ENCODE data around the gene WDR1. TPM values are rescaled to one million over a fixed set of nuclear protein-coding genes. Genes with fewer than 3 reads are reported as not detected.

WDR1 gene
- total RNA-seq, 2 donors from 2014 or later, result 222 to 345 TPM

DNA sequence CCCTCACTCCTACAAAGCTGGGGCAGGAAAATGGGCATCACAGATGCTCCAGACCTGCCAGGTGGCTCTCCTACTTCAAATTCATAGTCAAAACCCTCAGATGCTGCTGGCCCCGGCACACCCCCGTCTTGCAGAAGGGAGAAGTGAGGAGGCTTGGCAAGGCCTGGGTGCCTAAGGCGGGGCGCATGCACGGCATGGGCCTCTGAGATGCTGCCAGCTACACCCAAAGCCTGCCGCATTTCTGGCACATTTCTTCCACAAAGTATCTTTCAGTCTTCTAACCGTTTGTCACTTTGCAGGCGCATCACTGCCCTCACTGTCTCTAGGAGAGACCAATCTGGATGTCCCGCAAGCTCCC is 19.6 kb downstream of the WDR1 start:
- H3K9ac ChIP-seq (ENCODE audit: extremely low read depth, low read length, poor library complexity, severe bottlenecking), result no peak overlapping the region
- no peak overlapping the region for H3K4me3 Mint-ChIP-seq

DNA sequence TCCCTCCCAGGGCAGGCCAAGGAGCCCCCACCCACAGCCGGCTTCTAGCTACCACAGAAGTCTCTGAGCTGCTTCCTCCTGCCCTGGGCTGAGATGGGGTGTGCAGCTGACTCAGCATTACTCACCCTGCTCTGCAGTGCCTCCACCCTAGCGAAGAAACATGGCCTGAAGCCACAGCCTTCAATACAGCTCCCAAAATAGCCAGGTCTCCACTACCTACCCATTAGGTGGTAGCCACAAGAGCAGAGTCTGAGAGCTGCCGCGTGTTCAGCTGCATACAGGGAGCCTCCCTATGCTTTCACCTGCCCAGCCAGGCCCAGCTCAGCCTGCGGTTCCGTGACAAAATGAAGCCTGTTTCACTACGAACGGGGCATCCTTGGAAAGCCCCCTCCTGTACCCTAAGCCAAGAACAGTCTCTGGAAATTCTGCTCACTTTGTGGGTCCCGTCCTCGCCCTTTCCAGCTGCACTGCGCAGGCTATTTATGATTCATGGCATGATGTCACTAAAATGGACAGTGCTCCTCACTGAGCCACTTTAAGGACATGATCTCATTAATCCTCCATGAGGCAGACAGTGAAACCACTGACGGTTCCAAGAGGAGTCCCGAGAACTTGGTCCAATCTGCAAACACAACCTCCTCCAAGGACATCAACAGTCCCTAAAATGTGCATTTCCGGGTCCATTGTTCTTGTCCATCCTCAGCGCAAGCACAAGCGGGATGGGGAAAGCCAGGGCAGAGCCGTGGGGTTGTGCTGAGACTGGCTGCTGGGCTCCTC is 20.2 kb downstream of the WDR1 start:
- no peak overlapping the region for H3K4me3 ChIP-seq (ENCODE audit: low read length)
- WGBS, 2 experiments (ENCODE audit: insufficient coverage in 1 of 2, insufficient read length in 1 of 2), result 90 to 94% methylated on average over 12 to 17 of the region's 17 CpGs
- H3K27ac ChIP-seq (ENCODE audit: low read depth, low read length), result no peak overlapping the region
- Mint-ChIP-seq H3K36me3 (ENCODE audit: low read depth) (peaks cover 82% of the 10 kb centered on the region), H3K4me3 (no peak overlapping the region), H3K27ac (peak overlapping the region; percentile 47), H3K4me1 (peaks cover 25% of the 10 kb centered on the region), H3K9me3 (no peaks in the 10 kb centered on the region), H3K27me3 (ENCODE audit: insufficient read depth) (no peaks in the 10 kb centered on the region)
- H3K36me3 ChIP-seq (ENCODE audit: control insufficient read depth, insufficient read depth, low read length), result peaks cover 94% of the 10 kb centered on the region
- peaks cover 5% of the 10 kb centered on the region for H3K4me1 ChIP-seq (ENCODE audit: control insufficient read depth, insufficient read depth, low read length)
- H3K9me3 ChIP-seq (ENCODE audit: control insufficient read depth, low read length), result no peaks in the 10 kb centered on the region
- no peak for DNase-seq
- no peaks in the 10 kb centered on the region for H3K27me3 ChIP-seq (ENCODE audit: control insufficient read depth, insufficient read depth, low read length, poor library complexity, severe bottlenecking)
- TF ChIP-seq, protein P1, sequence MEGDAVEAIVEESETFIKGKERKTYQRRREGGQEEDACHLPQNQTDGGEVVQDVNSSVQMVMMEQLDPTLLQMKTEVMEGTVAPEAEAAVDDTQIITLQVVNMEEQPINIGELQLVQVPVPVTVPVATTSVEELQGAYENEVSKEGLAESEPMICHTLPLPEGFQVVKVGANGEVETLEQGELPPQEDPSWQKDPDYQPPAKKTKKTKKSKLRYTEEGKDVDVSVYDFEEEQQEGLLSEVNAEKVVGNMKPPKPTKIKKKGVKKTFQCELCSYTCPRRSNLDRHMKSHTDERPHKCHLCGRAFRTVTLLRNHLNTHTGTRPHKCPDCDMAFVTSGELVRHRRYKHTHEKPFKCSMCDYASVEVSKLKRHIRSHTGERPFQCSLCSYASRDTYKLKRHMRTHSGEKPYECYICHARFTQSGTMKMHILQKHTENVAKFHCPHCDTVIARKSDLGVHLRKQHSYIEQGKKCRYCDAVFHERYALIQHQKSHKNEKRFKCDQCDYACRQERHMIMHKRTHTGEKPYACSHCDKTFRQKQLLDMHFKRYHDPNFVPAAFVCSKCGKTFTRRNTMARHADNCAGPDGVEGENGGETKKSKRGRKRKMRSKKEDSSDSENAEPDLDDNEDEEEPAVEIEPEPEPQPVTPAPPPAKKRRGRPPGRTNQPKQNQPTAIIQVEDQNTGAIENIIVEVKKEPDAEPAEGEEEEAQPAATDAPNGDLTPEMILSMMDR (conservative IDR thresholded peaks at IDR 0.05), result no peak
- H3K9ac ChIP-seq (ENCODE audit: extremely low read depth, low read length, poor library complexity, severe bottlenecking), result no peak overlapping the region

More for the DNA sequence above, 19.6 kb downstream of the WDR1 start:
- no peaks in the 10 kb centered on the region for H3K27me3 ChIP-seq (ENCODE audit: control insufficient read depth, insufficient read depth, low read length, poor library complexity, severe bottlenecking)
- peaks cover 94% of the 10 kb centered on the region for H3K36me3 ChIP-seq (ENCODE audit: control insufficient read depth, insufficient read depth, low read length)
- Mint-ChIP-seq H3K9me3 (no peaks in the 10 kb centered on the region), H3K36me3 (ENCODE audit: low read depth) (peaks cover 82% of the 10 kb centered on the region), H3K4me1 (peaks cover 30% of the 10 kb centered on the region), H3K27ac (peak overlapping the region; percentile 47), H3K27me3 (ENCODE audit: insufficient read depth) (no peaks in the 10 kb centered on the region)
- TF ChIP-seq, protein P1 (conservative IDR thresholded peaks at IDR 0.05), result no peak
- DNase-seq, result no peak
- no peak overlapping the region for H3K27ac ChIP-seq (ENCODE audit: low read depth, low read length)
- no peak overlapping the region for H3K4me3 ChIP-seq (ENCODE audit: low read length)
- peaks cover 9% of the 10 kb centered on the region for H3K4me1 ChIP-seq (ENCODE audit: control insufficient read depth, insufficient read depth, low read length)
- no peaks in the 10 kb centered on the region for H3K9me3 ChIP-seq (ENCODE audit: control insufficient read depth, low read length)
- 94 to 96% methylated on average over 5 to 9 of the region's 9 CpGs for WGBS, 2 experiments (ENCODE audit: insufficient coverage in 1 of 2, insufficient read length in 1 of 2)

DNA sequence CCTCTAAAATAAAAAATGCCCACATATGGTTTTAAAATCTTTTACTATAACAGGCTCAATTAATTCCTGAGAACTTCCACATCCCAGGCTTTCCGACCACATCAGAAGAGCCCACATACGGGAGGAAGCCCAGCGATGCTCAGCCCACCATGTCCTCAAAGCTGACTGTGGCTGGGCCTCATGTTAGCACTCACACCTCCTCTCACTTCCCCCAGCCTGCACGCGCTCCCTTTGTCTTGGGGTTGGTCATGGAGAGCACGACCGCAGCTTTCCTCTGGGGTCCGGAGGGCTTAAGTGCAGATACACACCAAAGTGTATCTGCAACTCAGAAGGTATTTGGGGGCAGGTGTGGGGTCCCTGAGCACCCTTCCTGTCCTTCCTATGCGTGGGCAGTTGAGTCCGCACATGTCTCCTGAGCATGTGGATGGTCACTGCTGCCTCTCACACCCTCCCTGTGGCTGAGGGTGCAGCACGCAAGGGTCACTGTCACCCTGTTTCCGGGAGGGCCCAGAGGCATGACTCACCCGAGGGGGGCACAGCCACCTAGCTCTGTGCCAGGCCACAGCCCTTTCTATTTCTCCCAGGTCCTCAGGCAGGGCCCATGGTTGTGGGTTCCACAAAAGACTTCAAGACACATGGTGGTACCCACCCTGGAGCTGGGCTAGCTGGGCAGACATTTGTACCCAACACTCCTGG is 21.2 kb downstream of the WDR1 start:
- H3K36me3 ChIP-seq (ENCODE audit: control insufficient read depth, insufficient read depth, low read length), result peaks cover 99% of the 10 kb centered on the region
- Mint-ChIP-seq H3K27me3 (ENCODE audit: insufficient read depth) (no peaks in the 10 kb centered on the region), H3K4me1 (peaks cover 17% of the 10 kb centered on the region), H3K9me3 (no peaks in the 10 kb centered on the region), H3K4me3 (no peak overlapping the region), H3K27ac (no peak overlapping the region), H3K36me3 (ENCODE audit: low read depth) (peaks cover 82% of the 10 kb centered on the region)
- no peaks in the 10 kb centered on the region for H3K9me3 ChIP-seq (ENCODE audit: control insufficient read depth, low read length)
- no peak for DNase-seq
- H3K9ac ChIP-seq (ENCODE audit: extremely low read depth, low read length, poor library complexity, severe bottlenecking), result no peak overlapping the region
- no peaks in the 10 kb centered on the region for H3K4me1 ChIP-seq (ENCODE audit: control insufficient read depth, insufficient read depth, low read length)
- no peak overlapping the region for H3K4me3 ChIP-seq (ENCODE audit: low read length)
- H3K27ac ChIP-seq (ENCODE audit: low read depth, low read length), result no peak overlapping the region
- TF ChIP-seq, protein P1 (conservative IDR thresholded peaks at IDR 0.05), result no peak
- H3K27me3 ChIP-seq (ENCODE audit: control insufficient read depth, insufficient read depth, low read length, poor library complexity, severe bottlenecking), result no peaks in the 10 kb centered on the region
- 94 to 100% methylated on average over 1 to 13 of the region's 13 CpGs for WGBS, 2 experiments (ENCODE audit: insufficient coverage in 1 of 2, insufficient read length in 1 of 2)
